ENCODE measurements around the gene LIPM.

- TF ChIP-seq REST (IDR thresholded peaks at IDR 0.05; ENCODE audit: borderline replicate concordance in 1 of 2, low read depth in 1 of 2, low read length in 2 of 2), result no peak
- TF ChIP-seq SNAI1 (CRISPR knock-in tag; IDR thresholded peaks at IDR 0.05; ENCODE audit: borderline replicate concordance), result no peak
- TF ChIP-seq CEBPB (IDR thresholded peaks at IDR 0.05; ENCODE audit: borderline replicate concordance, low read depth, low read length), result no peak
- no peak for TF ChIP-seq ZNF563 (CRISPR knock-in tag; IDR thresholded peaks at IDR 0.05)
- TF ChIP-seq NR2F2 (IDR thresholded peaks at IDR 0.05; ENCODE audit: borderline replicate concordance, low read depth), result no peak
Measured at GRCh38 chr10:88854684-88855083, 52.2 kb downstream of the LIPM start.
